ENCODE results near the gene ARAP2.

The ARAP2 gene

DNA sequence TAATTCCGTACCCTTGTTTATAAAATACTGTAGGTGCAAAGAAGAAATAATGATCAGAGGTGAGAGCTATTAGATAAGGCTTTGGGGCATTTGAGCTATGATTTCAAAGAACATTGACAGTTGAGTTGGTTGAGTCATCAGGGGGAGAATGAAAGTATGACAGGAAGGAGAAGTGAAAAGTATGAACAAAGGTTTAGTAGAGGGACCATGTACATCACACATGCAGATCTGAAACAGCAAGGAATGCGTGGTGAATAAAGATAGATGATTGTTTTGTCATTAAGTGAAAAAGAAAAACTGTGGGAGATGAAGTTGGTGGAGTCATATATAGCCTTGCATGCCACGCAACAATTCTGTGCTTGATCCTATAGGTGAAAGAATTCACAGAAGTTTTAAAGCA lies 163.1 kb downstream of the ARAP2 start:
- POLR2A ChIA-PET, result no interaction called here
- CTCF ChIA-PET, result no interaction called here
- H3K4me1 ChIP-seq (ENCODE audit: control insufficient read depth, insufficient read depth, low read length), result no peaks in the 10 kb centered on the region

GRCh38 chr4:36079666-36080065 lies 164.6 kb downstream of the ARAP2 start:
- Histone ChIP-seq H3K4me3 (ENCODE audit: low read depth, low read length) (no peak overlapping the region), H3K27ac (ENCODE audit: extremely low read depth, low read depth, low read length) (no peak overlapping the region), H3K36me3 (ENCODE audit: control insufficient read depth in 2 of 2, insufficient read depth in 1 of 2, low read length in 2 of 2) (no peaks in the 10 kb centered on the region), H3K4me1 (ENCODE audit: control insufficient read depth, insufficient read depth, low read length) (no peaks in the 10 kb centered on the region), H3K9me3 (ENCODE audit: control insufficient read depth, insufficient read depth, low read depth, low read length) (no peaks in the 10 kb centered on the region)
- ChIA-PET POLR2A (no interaction called here), CTCF (no interaction called here)
- no peak for TF ChIP-seq KLF10 (tag by site-specific recombination; IDR thresholded peaks at IDR 0.05)
- TF ChIP-seq, protein P1, sequence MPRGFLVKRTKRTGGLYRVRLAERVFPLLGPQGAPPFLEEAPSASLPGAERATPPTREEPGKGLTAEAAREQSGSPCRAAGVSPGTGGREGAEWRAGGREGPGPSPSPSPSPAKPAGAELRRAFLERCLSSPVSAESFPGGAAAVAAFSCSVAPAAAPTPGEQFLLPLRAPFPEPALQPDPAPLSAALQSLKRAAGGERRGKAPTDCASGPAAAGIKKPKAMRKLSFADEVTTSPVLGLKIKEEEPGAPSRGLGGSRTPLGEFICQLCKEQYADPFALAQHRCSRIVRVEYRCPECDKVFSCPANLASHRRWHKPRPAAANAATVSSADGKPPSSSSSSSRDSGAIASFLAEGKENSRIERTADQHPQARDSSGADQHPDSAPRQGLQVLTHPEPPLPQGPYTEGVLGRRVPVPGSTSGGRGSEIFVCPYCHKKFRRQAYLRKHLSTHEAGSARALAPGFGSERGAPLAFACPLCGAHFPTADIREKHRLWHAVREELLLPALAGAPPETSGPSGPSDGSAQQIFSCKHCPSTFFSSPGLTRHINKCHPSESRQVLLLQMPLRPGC (tag by site-specific recombination; IDR thresholded peaks at IDR 0.05), result no peak
- TF ChIP-seq, protein P2, sequence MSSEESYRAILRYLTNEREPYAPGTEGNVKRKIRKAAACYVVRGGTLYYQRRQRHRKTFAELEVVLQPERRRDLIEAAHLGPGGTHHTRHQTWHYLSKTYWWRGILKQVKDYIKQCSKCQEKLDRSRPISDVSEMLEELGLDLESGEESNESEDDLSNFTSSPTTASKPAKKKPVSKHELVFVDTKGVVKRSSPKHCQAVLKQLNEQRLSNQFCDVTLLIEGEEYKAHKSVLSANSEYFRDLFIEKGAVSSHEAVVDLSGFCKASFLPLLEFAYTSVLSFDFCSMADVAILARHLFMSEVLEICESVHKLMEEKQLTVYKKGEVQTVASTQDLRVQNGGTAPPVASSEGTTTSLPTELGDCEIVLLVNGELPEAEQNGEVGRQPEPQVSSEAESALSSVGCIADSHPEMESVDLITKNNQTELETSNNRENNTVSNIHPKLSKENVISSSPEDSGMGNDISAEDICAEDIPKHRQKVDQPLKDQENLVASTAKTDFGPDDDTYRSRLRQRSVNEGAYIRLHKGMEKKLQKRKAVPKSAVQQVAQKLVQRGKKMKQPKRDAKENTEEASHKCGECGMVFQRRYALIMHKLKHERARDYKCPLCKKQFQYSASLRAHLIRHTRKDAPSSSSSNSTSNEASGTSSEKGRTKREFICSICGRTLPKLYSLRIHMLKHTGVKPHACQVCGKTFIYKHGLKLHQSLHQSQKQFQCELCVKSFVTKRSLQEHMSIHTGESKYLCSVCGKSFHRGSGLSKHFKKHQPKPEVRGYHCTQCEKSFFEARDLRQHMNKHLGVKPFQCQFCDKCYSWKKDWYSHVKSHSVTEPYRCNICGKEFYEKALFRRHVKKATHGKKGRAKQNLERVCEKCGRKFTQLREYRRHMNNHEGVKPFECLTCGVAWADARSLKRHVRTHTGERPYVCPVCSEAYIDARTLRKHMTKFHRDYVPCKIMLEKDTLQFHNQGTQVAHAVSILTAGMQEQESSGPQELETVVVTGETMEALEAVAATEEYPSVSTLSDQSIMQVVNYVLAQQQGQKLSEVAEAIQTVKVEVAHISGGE (tag by site-specific recombination; conservative IDR thresholded peaks at IDR 0.05; ENCODE audit: low read depth), result no peak
- TF ChIP-seq SP3 (tag by site-specific recombination; IDR thresholded peaks at IDR 0.05), result no peak
- TF ChIP-seq ZNF24 (tag by site-specific recombination; IDR thresholded peaks at IDR 0.05), result no peak
- TF ChIP-seq ZBTB20 (tag by site-specific recombination; IDR thresholded peaks at IDR 0.05), result no peak
- TF ChIP-seq ZBTB26 (tag by site-specific recombination; optimal IDR thresholded peaks at IDR 0.05), result no peak
- TF ChIP-seq ZNF747 (tag by site-specific recombination; IDR thresholded peaks at IDR 0.05), result no peak
- TF ChIP-seq, protein P3, sequence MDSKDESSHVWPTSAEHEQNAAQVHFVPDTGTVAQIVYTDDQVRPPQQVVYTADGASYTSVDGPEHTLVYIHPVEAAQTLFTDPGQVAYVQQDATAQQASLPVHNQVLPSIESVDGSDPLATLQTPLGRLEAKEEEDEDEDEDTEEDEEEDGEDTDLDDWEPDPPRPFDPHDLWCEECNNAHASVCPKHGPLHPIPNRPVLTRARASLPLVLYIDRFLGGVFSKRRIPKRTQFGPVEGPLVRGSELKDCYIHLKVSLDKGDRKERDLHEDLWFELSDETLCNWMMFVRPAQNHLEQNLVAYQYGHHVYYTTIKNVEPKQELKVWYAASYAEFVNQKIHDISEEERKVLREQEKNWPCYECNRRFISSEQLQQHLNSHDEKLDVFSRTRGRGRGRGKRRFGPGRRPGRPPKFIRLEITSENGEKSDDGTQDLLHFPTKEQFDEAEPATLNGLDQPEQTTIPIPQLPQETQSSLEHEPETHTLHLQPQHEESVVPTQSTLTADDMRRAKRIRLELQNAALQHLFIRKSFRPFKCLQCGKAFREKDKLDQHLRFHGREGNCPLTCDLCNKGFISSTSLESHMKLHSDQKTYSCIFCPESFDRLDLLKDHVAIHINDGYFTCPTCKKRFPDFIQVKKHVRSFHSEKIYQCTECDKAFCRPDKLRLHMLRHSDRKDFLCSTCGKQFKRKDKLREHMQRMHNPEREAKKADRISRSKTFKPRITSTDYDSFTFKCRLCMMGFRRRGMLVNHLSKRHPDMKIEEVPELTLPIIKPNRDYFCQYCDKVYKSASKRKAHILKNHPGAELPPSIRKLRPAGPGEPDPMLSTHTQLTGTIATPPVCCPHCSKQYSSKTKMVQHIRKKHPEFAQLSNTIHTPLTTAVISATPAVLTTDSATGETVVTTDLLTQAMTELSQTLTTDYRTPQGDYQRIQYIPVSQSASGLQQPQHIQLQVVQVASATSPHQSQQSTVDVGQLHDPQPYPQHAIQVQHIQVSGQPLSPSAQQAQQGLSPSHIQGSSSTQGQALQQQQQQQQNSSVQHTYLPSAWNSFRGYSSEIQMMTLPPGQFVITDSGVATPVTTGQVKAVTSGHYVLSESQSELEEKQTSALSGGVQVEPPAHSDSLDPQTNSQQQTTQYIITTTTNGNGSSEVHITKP (tag by site-specific recombination; IDR thresholded peaks at IDR 0.05), result no peak
- no peak for TF ChIP-seq ZNF26 (tag by site-specific recombination; IDR thresholded peaks at IDR 0.05)
- no peak for TF ChIP-seq ZNF777 (tag by site-specific recombination; IDR thresholded peaks at IDR 0.05; ENCODE audit: borderline replicate concordance)

More for the DNA sequence above, 163.1 kb downstream of the ARAP2 start:
- Histone ChIP-seq H3K4me3 (ENCODE audit: low read depth, low read length) (no peak overlapping the region), H3K36me3 (ENCODE audit: control insufficient read depth in 2 of 2, insufficient read depth in 1 of 2, low read length in 2 of 2) (no peaks in the 10 kb centered on the region), H3K9me3 (ENCODE audit: control insufficient read depth, insufficient read depth, low read depth, low read length) (no peaks in the 10 kb centered on the region), H3K27ac (ENCODE audit: extremely low read depth, low read depth, low read length) (no peak overlapping the region)
- TF ChIP-seq ZNF792 (tag by site-specific recombination; IDR thresholded peaks at IDR 0.05) (no peak), ZNF777 (tag by site-specific recombination; IDR thresholded peaks at IDR 0.05; ENCODE audit: borderline replicate concordance) (no peak), MYNN (tag by site-specific recombination; IDR thresholded peaks at IDR 0.05; ENCODE audit: borderline replicate concordance) (no peak), ZNF704 (tag by site-specific recombination; IDR thresholded peaks at IDR 0.05) (no peak), ZNF214 (tag by site-specific recombination; IDR thresholded peaks at IDR 0.05; ENCODE audit: borderline replicate concordance) (no peak), ZNF785 (tag by site-specific recombination; IDR thresholded peaks at IDR 0.05) (no peak), ZSCAN16 (tag by site-specific recombination; IDR thresholded peaks at IDR 0.05) (no peak), MZF1 (tag by site-specific recombination; IDR thresholded peaks at IDR 0.05; ENCODE audit: borderline replicate concordance) (no peak), GLIS1 (tag by site-specific recombination; IDR thresholded peaks at IDR 0.05) (no peak), ZNF175 (tag by site-specific recombination; IDR thresholded peaks at IDR 0.05) (no peak), ZBTB1 (tag by site-specific recombination; IDR thresholded peaks at IDR 0.05) (no peak), ZNF664 (tag by site-specific recombination; IDR thresholded peaks at IDR 0.05) (no peak)

Measured in HEK293 (cell line).